Measurements from ENCODE around the gene TNPO2.

DNA sequence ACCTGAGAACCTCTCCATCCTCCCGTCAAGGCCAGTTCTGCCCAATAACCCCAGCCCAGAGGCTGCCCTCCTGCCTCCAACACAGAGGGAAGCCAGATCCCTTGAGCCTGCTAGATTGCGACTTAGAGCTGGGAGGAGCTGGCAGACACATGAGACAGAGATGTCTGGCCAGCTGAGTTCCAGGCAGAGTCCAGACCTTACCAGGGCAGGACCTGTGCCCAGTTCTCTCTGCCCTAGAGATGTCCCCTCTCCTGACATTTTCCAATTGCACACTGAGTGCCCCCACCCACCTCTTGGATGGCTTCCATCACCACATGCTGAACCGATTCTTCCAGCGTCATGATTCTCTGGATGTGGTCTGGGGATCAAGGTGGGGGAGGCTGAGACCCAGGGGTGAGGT is 48.6 kb upstream of the TNPO2 start:
- TF ChIP-seq EZH2 (IDR thresholded peaks at IDR 0.05; ENCODE audit: borderline replicate concordance, low read depth, low read length, severe bottlenecking) (no peak), CTCF (IDR thresholded peaks at IDR 0.05; ENCODE audit: borderline replicate concordance, extremely low read depth, low read length, poor library complexity, severe bottlenecking) (no peak)

Data from DND-41 (cell line).